ENCODE measurements around the gene INSIG2. TPM values are rescaled to one million over a fixed set of nuclear protein-coding genes. Genes with fewer than 3 reads are reported as not detected.

The INSIG2 gene
- total and polyA plus RNA-seq, 9 of the 15 experiments (the other 6 are each of a cell fraction or from before 2014, with no cell fraction given) = 1.5 to 34.2 (median 6.4) TPM

DNA sequence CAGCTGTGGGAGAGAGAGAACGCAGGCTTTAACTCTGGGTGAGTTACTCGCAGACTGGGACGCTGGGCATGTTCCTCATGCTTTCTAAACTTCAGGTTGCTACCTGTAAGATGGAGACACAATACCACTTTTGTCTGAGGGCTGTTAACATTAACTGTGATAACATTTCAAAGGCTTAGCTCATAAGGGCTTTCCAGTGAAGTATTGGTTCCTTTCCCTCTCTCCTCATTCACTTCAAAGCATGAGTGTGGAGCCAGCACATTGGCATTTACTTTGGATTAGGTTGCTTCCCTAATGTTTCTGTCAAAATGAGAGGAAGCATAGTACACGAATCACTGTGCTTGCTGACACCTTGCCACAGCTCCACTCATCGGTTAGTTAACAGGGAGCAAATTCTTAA, 30.2 kb downstream of the INSIG2 start:
- Histone ChIP-seq H2AFZ (ENCODE audit: low read depth, low read length) (no peak overlapping the region), H3K9me1 (ENCODE audit: control insufficient read depth, insufficient read depth, low read length) (no peaks in the 10 kb centered on the region), H3K27me3 (ENCODE audit: control insufficient read depth in 2 of 2, insufficient read depth in 2 of 2, low read length in 2 of 2) (peaks cover 16 to 26% of the 10 kb centered on the region in 2 experiments), H3K9ac (ENCODE audit: insufficient read depth in 1 of 2, low read depth in 2 of 2, low read length in 2 of 2) (no peak overlapping the region), H3K4me1 (replicated peaks in 1 of 2; ENCODE audit: control insufficient read depth in 2 of 2, insufficient read depth in 2 of 2, low read length in 2 of 2) (no peaks in the 10 kb centered on the region), H3K4me3 (no peak overlapping the region), H3K4me2 (ENCODE audit: insufficient read depth, low read length) (no peak overlapping the region), H3K79me2 (ENCODE audit: control insufficient read depth, insufficient read depth, low read length) (no peaks in the 10 kb centered on the region), H3K36me3 (ENCODE audit: control insufficient read depth, insufficient read depth, low read length) (no peaks in the 10 kb centered on the region), H3K9me3 (replicated peaks; ENCODE audit: control insufficient read depth, insufficient read depth, low read depth, low read length) (no peaks in the 10 kb centered on the region), H4K20me1 (replicated peaks; ENCODE audit: control insufficient read depth, insufficient read depth, low read length) (0 out of 2 replicates have a peak, but pooled peaks cover 3% of the 10 kb centered on the region), H3K27ac (ENCODE audit: extremely low read depth, low read depth, low read length) (no peak overlapping the region)
- DNase-seq (ENCODE audit: extremely low read depth in 1 of 4, low spot score in 3 of 4) = no peak
- no TSS peak for BruUV-seq (replicated peaks)
- intact Hi-C loops (cut with micrococcal nuclease) = no loop called here
- 0% methylated on average over 5 of the region's 5 CpGs for WGBS (ENCODE audit: insufficient coverage, low coverage, missing lambda C conversion rate)
- no peak for ATAC-seq
- ChIA-PET CTCF (ENCODE audit: low intra/inter-chr PET ratio) (no interaction called here), POLR2A (no interaction called here)
- TF ChIP-seq, protein P1, sequence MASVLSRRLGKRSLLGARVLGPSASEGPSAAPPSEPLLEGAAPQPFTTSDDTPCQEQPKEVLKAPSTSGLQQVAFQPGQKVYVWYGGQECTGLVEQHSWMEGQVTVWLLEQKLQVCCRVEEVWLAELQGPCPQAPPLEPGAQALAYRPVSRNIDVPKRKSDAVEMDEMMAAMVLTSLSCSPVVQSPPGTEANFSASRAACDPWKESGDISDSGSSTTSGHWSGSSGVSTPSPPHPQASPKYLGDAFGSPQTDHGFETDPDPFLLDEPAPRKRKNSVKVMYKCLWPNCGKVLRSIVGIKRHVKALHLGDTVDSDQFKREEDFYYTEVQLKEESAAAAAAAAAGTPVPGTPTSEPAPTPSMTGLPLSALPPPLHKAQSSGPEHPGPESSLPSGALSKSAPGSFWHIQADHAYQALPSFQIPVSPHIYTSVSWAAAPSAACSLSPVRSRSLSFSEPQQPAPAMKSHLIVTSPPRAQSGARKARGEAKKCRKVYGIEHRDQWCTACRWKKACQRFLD (CRISPR knock-in tag; IDR thresholded peaks at IDR 0.05) = no peak
- TF ChIP-seq, protein P2, sequence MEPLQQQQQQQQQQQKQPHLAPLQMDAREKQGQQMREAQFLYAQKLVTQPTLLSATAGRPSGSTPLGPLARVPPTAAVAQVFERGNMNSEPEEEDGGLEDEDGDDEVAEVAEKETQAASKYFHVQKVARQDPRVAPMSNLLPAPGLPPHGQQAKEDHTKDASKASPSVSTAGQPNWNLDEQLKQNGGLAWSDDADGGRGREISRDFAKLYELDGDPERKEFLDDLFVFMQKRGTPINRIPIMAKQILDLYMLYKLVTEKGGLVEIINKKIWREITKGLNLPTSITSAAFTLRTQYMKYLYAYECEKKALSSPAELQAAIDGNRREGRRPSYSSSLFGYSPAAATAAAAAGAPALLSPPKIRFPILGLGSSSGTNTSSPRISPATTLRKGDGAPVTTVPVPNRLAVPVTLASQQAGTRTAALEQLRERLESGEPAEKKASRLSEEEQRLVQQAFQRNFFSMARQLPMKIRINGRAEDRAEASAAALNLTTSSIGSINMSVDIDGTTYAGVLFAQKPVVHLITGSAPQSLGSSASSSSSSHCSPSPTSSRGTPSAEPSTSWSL (CRISPR knock-in tag; IDR thresholded peaks at IDR 0.05; ENCODE audit: borderline replicate concordance) = no peak
- TF ChIP-seq, protein P3, sequence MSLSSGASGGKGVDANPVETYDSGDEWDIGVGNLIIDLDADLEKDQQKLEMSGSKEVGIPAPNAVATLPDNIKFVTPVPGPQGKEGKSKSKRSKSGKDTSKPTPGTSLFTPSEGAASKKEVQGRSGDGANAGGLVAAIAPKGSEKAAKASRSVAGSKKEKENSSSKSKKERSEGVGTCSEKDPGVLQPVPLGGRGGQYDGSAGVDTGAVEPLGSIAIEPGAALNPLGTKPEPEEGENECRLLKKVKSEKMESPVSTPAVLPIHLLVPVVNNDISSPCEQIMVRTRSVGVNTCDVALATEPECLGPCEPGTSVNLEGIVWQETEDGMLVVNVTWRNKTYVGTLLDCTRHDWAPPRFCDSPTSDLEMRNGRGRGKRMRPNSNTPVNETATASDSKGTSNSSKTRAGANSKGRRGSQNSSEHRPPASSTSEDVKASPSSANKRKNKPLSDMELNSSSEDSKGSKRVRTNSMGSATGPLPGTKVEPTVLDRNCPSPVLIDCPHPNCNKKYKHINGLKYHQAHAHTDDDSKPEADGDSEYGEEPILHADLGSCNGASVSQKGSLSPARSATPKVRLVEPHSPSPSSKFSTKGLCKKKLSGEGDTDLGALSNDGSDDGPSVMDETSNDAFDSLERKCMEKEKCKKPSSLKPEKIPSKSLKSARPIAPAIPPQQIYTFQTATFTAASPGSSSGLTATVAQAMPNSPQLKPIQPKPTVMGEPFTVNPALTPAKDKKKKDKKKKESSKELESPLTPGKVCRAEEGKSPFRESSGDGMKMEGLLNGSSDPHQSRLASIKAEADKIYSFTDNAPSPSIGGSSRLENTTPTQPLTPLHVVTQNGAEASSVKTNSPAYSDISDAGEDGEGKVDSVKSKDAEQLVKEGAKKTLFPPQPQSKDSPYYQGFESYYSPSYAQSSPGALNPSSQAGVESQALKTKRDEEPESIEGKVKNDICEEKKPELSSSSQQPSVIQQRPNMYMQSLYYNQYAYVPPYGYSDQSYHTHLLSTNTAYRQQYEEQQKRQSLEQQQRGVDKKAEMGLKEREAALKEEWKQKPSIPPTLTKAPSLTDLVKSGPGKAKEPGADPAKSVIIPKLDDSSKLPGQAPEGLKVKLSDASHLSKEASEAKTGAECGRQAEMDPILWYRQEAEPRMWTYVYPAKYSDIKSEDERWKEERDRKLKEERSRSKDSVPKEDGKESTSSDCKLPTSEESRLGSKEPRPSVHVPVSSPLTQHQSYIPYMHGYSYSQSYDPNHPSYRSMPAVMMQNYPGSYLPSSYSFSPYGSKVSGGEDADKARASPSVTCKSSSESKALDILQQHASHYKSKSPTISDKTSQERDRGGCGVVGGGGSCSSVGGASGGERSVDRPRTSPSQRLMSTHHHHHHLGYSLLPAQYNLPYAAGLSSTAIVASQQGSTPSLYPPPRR (CRISPR knock-in tag; IDR thresholded peaks at IDR 0.05; ENCODE audit: borderline replicate concordance) = no peak
- TF ChIP-seq, protein P4, sequence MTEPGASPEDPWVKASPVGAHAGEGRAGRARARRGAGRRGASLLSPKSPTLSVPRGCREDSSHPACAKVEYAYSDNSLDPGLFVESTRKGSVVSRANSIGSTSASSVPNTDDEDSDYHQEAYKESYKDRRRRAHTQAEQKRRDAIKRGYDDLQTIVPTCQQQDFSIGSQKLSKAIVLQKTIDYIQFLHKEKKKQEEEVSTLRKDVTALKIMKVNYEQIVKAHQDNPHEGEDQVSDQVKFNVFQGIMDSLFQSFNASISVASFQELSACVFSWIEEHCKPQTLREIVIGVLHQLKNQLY (CRISPR knock-in tag; conservative IDR thresholded peaks at IDR 0.05) = no peak
- TF ChIP-seq, protein P5, sequence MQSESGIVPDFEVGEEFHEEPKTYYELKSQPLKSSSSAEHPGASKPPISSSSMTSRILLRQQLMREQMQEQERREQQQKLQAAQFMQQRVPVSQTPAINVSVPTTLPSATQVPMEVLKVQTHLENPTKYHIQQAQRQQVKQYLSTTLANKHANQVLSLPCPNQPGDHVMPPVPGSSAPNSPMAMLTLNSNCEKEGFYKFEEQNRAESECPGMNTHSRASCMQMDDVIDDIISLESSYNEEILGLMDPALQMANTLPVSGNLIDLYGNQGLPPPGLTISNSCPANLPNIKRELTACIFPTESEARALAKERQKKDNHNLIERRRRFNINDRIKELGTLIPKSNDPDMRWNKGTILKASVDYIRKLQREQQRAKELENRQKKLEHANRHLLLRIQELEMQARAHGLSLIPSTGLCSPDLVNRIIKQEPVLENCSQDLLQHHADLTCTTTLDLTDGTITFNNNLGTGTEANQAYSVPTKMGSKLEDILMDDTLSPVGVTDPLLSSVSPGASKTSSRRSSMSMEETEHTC (IDR thresholded peaks at IDR 0.05) = no peak
- no peak for TF ChIP-seq NR2C1 (IDR thresholded peaks at IDR 0.05)
- TF ChIP-seq NR2C1 (tag; IDR thresholded peaks at IDR 0.05) = no peak
- no peak for TF ChIP-seq POLR3G (IDR thresholded peaks at IDR 0.05; ENCODE audit: extremely low read depth, insufficient read length, insufficient replicate concordance)
- TF ChIP-seq MTA3 (IDR thresholded peaks at IDR 0.05; ENCODE audit: borderline replicate concordance) = no peak
- TF ChIP-seq DMBX1 (CRISPR knock-in tag; IDR thresholded peaks at IDR 0.05; ENCODE audit: borderline replicate concordance) = no peak
- no peak for TF ChIP-seq SMC3 (conservative IDR thresholded peaks at IDR 0.05; ENCODE audit: insufficient read depth, low read depth, low read length)
- TF ChIP-seq RFX5 (IDR thresholded peaks at IDR 0.05; ENCODE audit: low read depth, low read length) = no peak
- no peak for TF ChIP-seq ZNF24 (IDR thresholded peaks at IDR 0.05)
- FAIRE-seq = no peak
- in situ Hi-C loops (cut with MboI) = no loop called here
